IMR-90 (cell line): ENCODE data around the gene EML1. TPM values are rescaled to one million over a fixed set of nuclear protein-coding genes. Genes with fewer than 3 reads are reported as not detected.

Experiments used
- ATAC-seq: fragments of 200-7000 bp; cut with Tn5 transposase; 2 replicates; pipeline ENCODE4 v1.9.1; 2020; ENCODE audit warnings: low read depth, mild to moderate bottlenecking, moderate library complexity
- BruUV-seq: library from RNA; stranded (reverse); fragments of 400-500 nt; replicated peaks from 2 replicates; lab custom pipeline; 2021; lab: Mats Ljungman, UMichigan
- CTCF ChIA-PET: fragments of 300-600 bp; formaldehyde crosslinking; extraction: SDS; loops from one replicate; lab custom pipeline; 2021; ENCODE audit warnings: antibody characterized with exemption; lab: Yijun Ruan, JAX
- POLR2A ChIA-PET: fragments of 300-600 bp; sonication (Branson Sonifier 250); formaldehyde crosslinking; loops from one replicate; lab custom pipeline; 2022; ENCODE audit warnings: antibody characterized with exemption; ENCODE audit not compliant: unreplicated experiment; lab: Charles Lee
- DNase-seq: peaks from one replicate; pipeline ENCODE4 v3.0.0; 2013
- H2AFZ ChIP-seq: replicated peaks from 2 replicates; pipeline ENCODE3; 2013; ENCODE audit warnings: low read length, mild to moderate bottlenecking; ENCODE audit not compliant: poor library complexity
- H2AK5ac ChIP-seq: 2 replicates; pipeline ENCODE4 v1.6.1; 2013; ENCODE audit warnings: low read depth, low read length, inconsistent platforms
- H2AK9ac ChIP-seq: replicated peaks from 2 replicates; pipeline ENCODE3; 2013; ENCODE audit warnings: mild to moderate bottlenecking, low read depth, low read length, moderate library complexity; ENCODE audit not compliant: poor library complexity
- H2BK120ac ChIP-seq: 2 replicates; pipeline ENCODE4 v1.6.1; 2013; ENCODE audit warnings: low read depth, low read length, inconsistent platforms
- H2BK15ac ChIP-seq: 3 replicates; pipeline ENCODE4 v1.6.1; 2013; ENCODE audit warnings: low read depth, low read length, inconsistent platforms
- H2BK20ac ChIP-seq: 2 replicates; pipeline ENCODE4 v1.6.1; 2013; ENCODE audit warnings: low read depth, mild to moderate bottlenecking, inconsistent platforms, low read length, moderate library complexity
- H2BK5ac ChIP-seq: 2 replicates; pipeline ENCODE4 v1.6.1; 2013; ENCODE audit warnings: mild to moderate bottlenecking, low read depth, low read length, inconsistent platforms; ENCODE audit not compliant: poor library complexity, severe bottlenecking
- H3K14ac ChIP-seq: replicated peaks from 2 replicates; pipeline ENCODE4 v1.6.1; 2013; ENCODE audit warnings: low read depth, low read length, inconsistent platforms
- H3K18ac ChIP-seq: 2 replicates; pipeline ENCODE4 v1.6.1; 2013; ENCODE audit warnings: low read depth, low read length, control low read depth
- H3K23ac ChIP-seq: 2 replicates; pipeline ENCODE4 v1.6.1; 2013; ENCODE audit warnings: low read depth, low read length, inconsistent platforms
- H3K27ac ChIP-seq: 2 replicates; pipeline ENCODE4 v1.5.1; 2013; ENCODE audit warnings: mild to moderate bottlenecking, control low read depth, low read length; ENCODE audit not compliant: insufficient read depth
- H3K27me3 ChIP-seq: 2 replicates; pipeline ENCODE4 v1.6.1; 2013; ENCODE audit warnings: low read length; ENCODE audit not compliant: control insufficient read depth, insufficient read depth
- H3K36me3 ChIP-seq: 2 replicates; pipeline ENCODE4 v1.6.1; 2013; ENCODE audit warnings: low read length, mixed read lengths; ENCODE audit not compliant: control insufficient read depth, insufficient read depth
- H3K4ac ChIP-seq: 2 replicates; pipeline ENCODE4 v1.6.1; 2013; ENCODE audit warnings: low read depth, low read length, inconsistent platforms
- H3K4me1 ChIP-seq: 2 replicates; pipeline ENCODE4 v1.6.1; 2013; ENCODE audit warnings: low read length, mixed read lengths; ENCODE audit not compliant: control insufficient read depth, insufficient read depth
- H3K4me2 ChIP-seq: 2 replicates; pipeline ENCODE4 v1.6.1; 2013; ENCODE audit warnings: low read depth, mild to moderate bottlenecking, control low read depth, low read length, moderate library complexity
- H3K4me3 ChIP-seq: 2 replicates; pipeline ENCODE4 v1.5.1; 2013; ENCODE audit warnings: low read depth, mild to moderate bottlenecking, control low read depth, low read length, moderate library complexity; ENCODE audit not compliant: insufficient read depth
- H3K56ac ChIP-seq: 2 replicates; pipeline ENCODE4 v1.6.1; 2013; ENCODE audit warnings: low read length, inconsistent platforms; ENCODE audit not compliant: insufficient read depth; ENCODE audit errors: extremely low read depth
- H3K79me1 ChIP-seq, 2 experiments: 2 replicates each; pipeline ENCODE4 v1.6.1; 2013; ENCODE audit warnings: low read length in 2 of 2, inconsistent platforms in 1 of 2, low read depth in 1 of 2
- H3K9ac ChIP-seq: 2 replicates; pipeline ENCODE4 v1.6.1; 2013; ENCODE audit warnings: low read depth, low read length, control low read depth
- H3K9me1 ChIP-seq: 2 replicates; pipeline ENCODE4 v1.6.1; 2013; ENCODE audit warnings: low read length, inconsistent platforms; ENCODE audit not compliant: insufficient read depth
- H3K9me3 ChIP-seq: 2 replicates; pipeline ENCODE4 v1.6.1; 2013; ENCODE audit warnings: low read length; ENCODE audit not compliant: control insufficient read depth, insufficient read depth
- H4K20me1 ChIP-seq: 2 replicates; pipeline ENCODE4 v1.6.1; 2013; ENCODE audit warnings: low read length, inconsistent platforms; ENCODE audit not compliant: insufficient read depth
- H4K5ac ChIP-seq: 2 replicates; pipeline ENCODE4 v1.6.1; 2013; ENCODE audit warnings: mild to moderate bottlenecking, low read depth, low read length, control low read depth
- H4K8ac ChIP-seq, 2 experiments: 2 replicates each; pipeline ENCODE4 v1.6.1; 2013; ENCODE audit warnings: low read depth in 2 of 2, low read length in 2 of 2, control low read depth in 1 of 2, inconsistent platforms in 1 of 2
- H4K91ac ChIP-seq: 2 replicates; pipeline ENCODE4 v1.6.1; 2013; ENCODE audit warnings: low read depth, low read length, inconsistent platforms; ENCODE audit not compliant: insufficient read depth
- BHLHE40 ChIP-seq: fragments of 150-350 bp; IDR thresholded peaks from 2 replicates; pipeline ENCODE4 v1.6.1; 2016; ENCODE audit warnings: mild to moderate bottlenecking, low read depth, low read length
- CEBPB ChIP-seq: IDR thresholded peaks from 2 replicates; pipeline ENCODE4 v1.6.1; 2012; ENCODE audit warnings: low read depth, low read length, improper control_type of control experiment
- FOS ChIP-seq: fragments of 150-350 bp; IDR thresholded peaks from 2 replicates; pipeline ENCODE4 v1.6.1; 2016; ENCODE audit warnings: low read depth, low read length
- MAFK ChIP-seq: IDR thresholded peaks from 2 replicates; pipeline ENCODE4 v1.6.1; 2012; ENCODE audit warnings: low read depth, low read length, improper control_type of control experiment
- MXI1 ChIP-seq: IDR thresholded peaks from 2 replicates; pipeline ENCODE4 v1.6.1; 2012; ENCODE audit warnings: low read depth, mild to moderate bottlenecking, low read length, moderate library complexity, borderline replicate concordance
- POLR2A ChIP-seq: IDR thresholded peaks from 2 replicates; pipeline ENCODE4 v1.6.1; 2012; ENCODE audit warnings: mild to moderate bottlenecking, low read depth, low read length
- RAD21 ChIP-seq: IDR thresholded peaks from 2 replicates; pipeline ENCODE4 v1.6.1; 2012; ENCODE audit warnings: low read length, improper control_type of control experiment
- RCOR1 ChIP-seq: IDR thresholded peaks from 2 replicates; pipeline ENCODE4 v1.6.1; 2012; ENCODE audit warnings: mild to moderate bottlenecking, low read length, improper control_type of control experiment; ENCODE audit not compliant: insufficient replicate concordance
- RFX5 ChIP-seq: IDR thresholded peaks from 2 replicates; pipeline ENCODE4 v1.8.0; 2012; ENCODE audit warnings: low read depth, mild to moderate bottlenecking, low read length, moderate library complexity
- USF2 ChIP-seq: fragments of 150-350 bp; IDR thresholded peaks from 2 replicates; pipeline ENCODE4 v1.6.1; 2017; ENCODE audit warnings: mild to moderate bottlenecking, antibody characterized with exemption, low read length, low read depth
- WGBS, 2 experiments: methylation state at CpG; one replicate each; pipeline versions ENCODE4 v1.1.5 to v1.1.7; 2013; ENCODE audit warnings: missing lambda C conversion rate in 2 of 2; ENCODE audit not compliant: insufficient read length in 1 of 2; ENCODE audit errors: extremely low coverage in 2 of 2; 5-methylcytosine and 5-hydroxymethylcytosine counted together
- dilution Hi-C: fragments of 300-500 bp; cut with HindIII; formaldehyde crosslinking; loops from one replicate; pipeline ENCODE4 v1.14.3; 2018; ENCODE audit warnings: low sequenced_read_pairs; ENCODE audit not compliant: unreplicated experiment
- in situ Hi-C: fragments of 300-500 bp; cut with MboI; formaldehyde crosslinking; loops from 3 replicates; pipeline ENCODE4 v1.14.3; 2019; ENCODE audit warnings: low sequenced_read_pairs, inconsistent platforms, mixed read lengths
- intact Hi-C: fragments of 100-400 bp; cut with micrococcal nuclease; formaldehyde crosslinking; loops from 2 replicates; pipeline ENCODE4 v1.10.0; 2022
- polyA plus RNA-seq, 3 experiments: library from polyadenylated mRNA; depleted of rRNA; stranded (reverse); fragments of >200 nt; gene quantifications; 2 replicates each; pipeline ENCODE4 v1.2.3, GENCODE V29; 2012; ENCODE audit warnings: low replicate concordance in 1 of 3
- total RNA-seq: library from RNA; depleted of rRNA; stranded (reverse); fragments of >200 nt; gene quantifications from 2 replicates; pipeline ENCODE4 v1.2.3, GENCODE V29; 2012

Gene EML1
- total and polyA plus RNA-seq, 2 of the 4 experiments (the other 2 are of a cell fraction) = 14.0 to 42.3 TPM

- no peak for TF ChIP-seq MAFK
- TF ChIP-seq FOS = no peak
- TF ChIP-seq USF2 = no peak
- no peak for TF ChIP-seq RFX5
- TF ChIP-seq POLR2A = no peak
- TF ChIP-seq BHLHE40 = no peak
- TF ChIP-seq CEBPB = no peak
- no peak for TF ChIP-seq RCOR1
- no peak for TF ChIP-seq RAD21
- TF ChIP-seq MXI1 = no peak
- H3K56ac ChIP-seq = no peak overlapping the region
- peak overlapping the region; percentile 99 for H2AK5ac ChIP-seq
- peaks cover 4% of the 10 kb centered on the region; the same call in 1 of the 2 replicates for H4K20me1 ChIP-seq
- intact Hi-C loops = no loop called here
- peak overlapping the region; percentile 92; the same call in 1 of the 2 replicates for H3K27ac ChIP-seq
- H3K9me1 ChIP-seq = peaks cover 42% of the 10 kb centered on the region
- in situ Hi-C loops = no loop called here
- peak overlapping the region; percentile 99 for H4K91ac ChIP-seq
- POLR2A ChIA-PET = no interaction called here
- peak overlapping the region; percentile 93 for H3K18ac ChIP-seq
- 0 out of 2 replicates have a peak overlapping the region, but pooled peaks have one; percentile 10 for H3K23ac ChIP-seq
- H2AFZ ChIP-seq = no peak overlapping the region
- H3K4me3 ChIP-seq = no peak overlapping the region
- peak overlapping the region; percentile 99 for H2BK120ac ChIP-seq
- peak overlapping the region; percentile 97 for H2BK20ac ChIP-seq
- H3K4me1 ChIP-seq = peaks cover 66% of the 10 kb centered on the region
- 74% methylated on average over 15 of the region's 24 CpGs; no CpG with 5 or more reads in 1 of the 2 experiments for WGBS, 2 experiments
- H4K5ac ChIP-seq = peak overlapping the region; percentile 73
- H2AK9ac ChIP-seq = peak overlapping the region; percentile 22
- peak overlapping the region; percentile 100 for H3K4ac ChIP-seq
- no peak overlapping the region for H3K4me2 ChIP-seq
- peak overlapping the region; percentile 99; the same call in 2 of the 3 replicates for H2BK15ac ChIP-seq
- no TSS peak for BruUV-seq
- dilution Hi-C loops = no loop called here
- H3K79me1 ChIP-seq = peaks cover 0 to 28% of the 10 kb centered on the region in 2 experiments; a peak in 2 of 4 replicates
- CTCF ChIA-PET = interaction anchor here (0.7 kb wide), 1 partner anchor 24 kb away, joined by 6 read pairs; no protein-coding TSS in a partner anchor
- H3K9ac ChIP-seq = no peak overlapping the region
- H3K9me3 ChIP-seq = no peaks in the 10 kb centered on the region
- peak overlapping the region; percentile 94 for H3K14ac ChIP-seq
- ATAC-seq = no peak
- H3K36me3 ChIP-seq = no peaks in the 10 kb centered on the region
- peak overlapping the region; percentile 37 for H2BK5ac ChIP-seq
- H3K27me3 ChIP-seq = no peaks in the 10 kb centered on the region
- DNase-seq = no peak
- H4K8ac ChIP-seq = peak overlapping the region; percentile 91 to 92; a peak in 3 of 4 replicates
These were observed 38.8 kb upstream of the EML1 start for GRCh38 chr14:99754141-99755067.
